Measurements from ENCODE around the gene PRDM1.

- no peak for TF ChIP-seq CTCF (IDR thresholded peaks at IDR 0.05)
- no peak for TF ChIP-seq POLR2A (IDR thresholded peaks at IDR 0.05)
These were observed 32.5 kb upstream of the PRDM1 start for GRCh38 chr6:106053484-106054205.

Data from heart left ventricle (tissue), 13 donors.